Measurements from ENCODE around the gene TOMM22.

DNA sequence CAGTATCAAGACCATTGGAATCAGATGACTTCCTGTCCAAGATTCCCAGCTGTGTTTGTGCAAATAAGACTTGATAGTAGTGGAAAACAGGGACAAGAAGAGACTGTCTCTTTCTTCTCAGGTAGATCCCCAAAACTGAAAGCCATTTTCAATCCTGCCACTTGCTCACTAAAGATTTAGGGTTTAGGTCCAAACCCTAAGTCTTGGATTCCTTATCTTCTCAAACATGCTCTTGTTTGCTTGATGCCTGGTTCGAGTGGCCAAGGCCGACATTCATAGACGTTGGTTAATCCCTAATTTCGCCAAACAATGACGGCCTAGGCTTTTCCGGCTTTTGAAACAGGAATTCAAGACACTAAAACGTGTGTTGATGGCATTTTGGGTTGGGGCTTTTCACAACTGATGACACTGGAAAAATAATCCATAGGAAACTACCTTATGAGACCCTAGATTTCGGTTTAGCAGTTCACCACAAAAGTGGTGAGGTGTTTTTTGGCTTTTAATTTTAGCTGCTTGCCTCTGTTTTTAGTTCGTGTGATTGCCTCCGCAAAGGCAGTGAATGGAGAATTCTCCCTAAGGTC lies 23.0 kb downstream of the TOMM22 start:
- TF ChIP-seq, protein P1, sequence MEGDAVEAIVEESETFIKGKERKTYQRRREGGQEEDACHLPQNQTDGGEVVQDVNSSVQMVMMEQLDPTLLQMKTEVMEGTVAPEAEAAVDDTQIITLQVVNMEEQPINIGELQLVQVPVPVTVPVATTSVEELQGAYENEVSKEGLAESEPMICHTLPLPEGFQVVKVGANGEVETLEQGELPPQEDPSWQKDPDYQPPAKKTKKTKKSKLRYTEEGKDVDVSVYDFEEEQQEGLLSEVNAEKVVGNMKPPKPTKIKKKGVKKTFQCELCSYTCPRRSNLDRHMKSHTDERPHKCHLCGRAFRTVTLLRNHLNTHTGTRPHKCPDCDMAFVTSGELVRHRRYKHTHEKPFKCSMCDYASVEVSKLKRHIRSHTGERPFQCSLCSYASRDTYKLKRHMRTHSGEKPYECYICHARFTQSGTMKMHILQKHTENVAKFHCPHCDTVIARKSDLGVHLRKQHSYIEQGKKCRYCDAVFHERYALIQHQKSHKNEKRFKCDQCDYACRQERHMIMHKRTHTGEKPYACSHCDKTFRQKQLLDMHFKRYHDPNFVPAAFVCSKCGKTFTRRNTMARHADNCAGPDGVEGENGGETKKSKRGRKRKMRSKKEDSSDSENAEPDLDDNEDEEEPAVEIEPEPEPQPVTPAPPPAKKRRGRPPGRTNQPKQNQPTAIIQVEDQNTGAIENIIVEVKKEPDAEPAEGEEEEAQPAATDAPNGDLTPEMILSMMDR (IDR thresholded peaks at IDR 0.05): no peak
- TF ChIP-seq POLR2A (IDR thresholded peaks at IDR 0.05): no peak

Measured in thyroid gland (tissue), 4 donors.